IMR-90 (cell line): Measurements from ENCODE around the gene CCDC88C. TPM values are rescaled to one million over a fixed set of nuclear protein-coding genes. Genes with fewer than 3 reads are reported as not detected.

Source experiments
- ATAC-seq: fragments of 200-7000 bp; cut with Tn5 transposase; 2 replicates; pipeline ENCODE4 v1.9.1; 2020; ENCODE audit warnings: low read depth, mild to moderate bottlenecking, moderate library complexity
- BruUV-seq: library from RNA; stranded (reverse); fragments of 400-500 nt; replicated peaks from 2 replicates; lab custom pipeline; 2021; lab: Mats Ljungman, UMichigan
- CTCF ChIA-PET: fragments of 300-600 bp; formaldehyde crosslinking; extraction: SDS; loops from one replicate; lab custom pipeline; 2021; ENCODE audit warnings: antibody characterized with exemption; lab: Yijun Ruan, JAX
- POLR2A ChIA-PET: fragments of 300-600 bp; sonication (Branson Sonifier 250); formaldehyde crosslinking; loops from one replicate; lab custom pipeline; 2022; ENCODE audit warnings: antibody characterized with exemption; ENCODE audit not compliant: unreplicated experiment; lab: Charles Lee
- DNase-seq: peaks from one replicate; pipeline ENCODE4 v3.0.0; 2013
- H2AFZ ChIP-seq: replicated peaks from 2 replicates; pipeline ENCODE3; 2013; ENCODE audit warnings: low read length, mild to moderate bottlenecking; ENCODE audit not compliant: poor library complexity
- H2AK5ac ChIP-seq: 2 replicates; pipeline ENCODE4 v1.6.1; 2013; ENCODE audit warnings: low read depth, low read length, inconsistent platforms
- H2AK9ac ChIP-seq: replicated peaks from 2 replicates; pipeline ENCODE3; 2013; ENCODE audit warnings: mild to moderate bottlenecking, low read depth, low read length, moderate library complexity; ENCODE audit not compliant: poor library complexity
- H2BK120ac ChIP-seq: 2 replicates; pipeline ENCODE4 v1.6.1; 2013; ENCODE audit warnings: low read depth, low read length, inconsistent platforms
- H2BK15ac ChIP-seq: 3 replicates; pipeline ENCODE4 v1.6.1; 2013; ENCODE audit warnings: low read depth, low read length, inconsistent platforms
- H2BK20ac ChIP-seq: 2 replicates; pipeline ENCODE4 v1.6.1; 2013; ENCODE audit warnings: low read depth, mild to moderate bottlenecking, inconsistent platforms, low read length, moderate library complexity
- H2BK5ac ChIP-seq: 2 replicates; pipeline ENCODE4 v1.6.1; 2013; ENCODE audit warnings: mild to moderate bottlenecking, low read depth, low read length, inconsistent platforms; ENCODE audit not compliant: poor library complexity, severe bottlenecking
- H3K14ac ChIP-seq: replicated peaks from 2 replicates; pipeline ENCODE4 v1.6.1; 2013; ENCODE audit warnings: low read depth, low read length, inconsistent platforms
- H3K18ac ChIP-seq: 2 replicates; pipeline ENCODE4 v1.6.1; 2013; ENCODE audit warnings: low read depth, low read length, control low read depth
- H3K23ac ChIP-seq: 2 replicates; pipeline ENCODE4 v1.6.1; 2013; ENCODE audit warnings: low read depth, low read length, inconsistent platforms
- H3K27ac ChIP-seq: 2 replicates; pipeline ENCODE4 v1.5.1; 2013; ENCODE audit warnings: mild to moderate bottlenecking, control low read depth, low read length; ENCODE audit not compliant: insufficient read depth
- H3K27me3 ChIP-seq: 2 replicates; pipeline ENCODE4 v1.6.1; 2013; ENCODE audit warnings: low read length; ENCODE audit not compliant: control insufficient read depth, insufficient read depth
- H3K36me3 ChIP-seq: 2 replicates; pipeline ENCODE4 v1.6.1; 2013; ENCODE audit warnings: low read length, mixed read lengths; ENCODE audit not compliant: control insufficient read depth, insufficient read depth
- H3K4ac ChIP-seq: 2 replicates; pipeline ENCODE4 v1.6.1; 2013; ENCODE audit warnings: low read depth, low read length, inconsistent platforms
- H3K4me1 ChIP-seq: 2 replicates; pipeline ENCODE4 v1.6.1; 2013; ENCODE audit warnings: low read length, mixed read lengths; ENCODE audit not compliant: control insufficient read depth, insufficient read depth
- H3K4me2 ChIP-seq: 2 replicates; pipeline ENCODE4 v1.6.1; 2013; ENCODE audit warnings: low read depth, mild to moderate bottlenecking, control low read depth, low read length, moderate library complexity
- H3K4me3 ChIP-seq: 2 replicates; pipeline ENCODE4 v1.5.1; 2013; ENCODE audit warnings: low read depth, mild to moderate bottlenecking, control low read depth, low read length, moderate library complexity; ENCODE audit not compliant: insufficient read depth
- H3K56ac ChIP-seq: 2 replicates; pipeline ENCODE4 v1.6.1; 2013; ENCODE audit warnings: low read length, inconsistent platforms; ENCODE audit not compliant: insufficient read depth; ENCODE audit errors: extremely low read depth
- H3K79me1 ChIP-seq, 2 experiments: 2 replicates each; pipeline ENCODE4 v1.6.1; 2013; ENCODE audit warnings: low read length in 2 of 2, inconsistent platforms in 1 of 2, low read depth in 1 of 2
- H3K9ac ChIP-seq: 2 replicates; pipeline ENCODE4 v1.6.1; 2013; ENCODE audit warnings: low read depth, low read length, control low read depth
- H3K9me1 ChIP-seq: 2 replicates; pipeline ENCODE4 v1.6.1; 2013; ENCODE audit warnings: low read length, inconsistent platforms; ENCODE audit not compliant: insufficient read depth
- H3K9me3 ChIP-seq: 2 replicates; pipeline ENCODE4 v1.6.1; 2013; ENCODE audit warnings: low read length; ENCODE audit not compliant: control insufficient read depth, insufficient read depth
- H4K20me1 ChIP-seq: 2 replicates; pipeline ENCODE4 v1.6.1; 2013; ENCODE audit warnings: low read length, inconsistent platforms; ENCODE audit not compliant: insufficient read depth
- H4K5ac ChIP-seq: 2 replicates; pipeline ENCODE4 v1.6.1; 2013; ENCODE audit warnings: mild to moderate bottlenecking, low read depth, low read length, control low read depth
- H4K8ac ChIP-seq, 2 experiments: 2 replicates each; pipeline ENCODE4 v1.6.1; 2013; ENCODE audit warnings: low read depth in 2 of 2, low read length in 2 of 2, control low read depth in 1 of 2, inconsistent platforms in 1 of 2
- H4K91ac ChIP-seq: 2 replicates; pipeline ENCODE4 v1.6.1; 2013; ENCODE audit warnings: low read depth, low read length, inconsistent platforms; ENCODE audit not compliant: insufficient read depth
- BHLHE40 ChIP-seq: fragments of 150-350 bp; IDR thresholded peaks from 2 replicates; pipeline ENCODE4 v1.6.1; 2016; ENCODE audit warnings: mild to moderate bottlenecking, low read depth, low read length
- CEBPB ChIP-seq: IDR thresholded peaks from 2 replicates; pipeline ENCODE4 v1.6.1; 2012; ENCODE audit warnings: low read depth, low read length, improper control_type of control experiment
- CHD1 ChIP-seq: IDR thresholded peaks from 2 replicates; pipeline ENCODE4 v1.6.1; 2012; ENCODE audit warnings: low read depth, low read length, improper control_type of control experiment
- FOS ChIP-seq: fragments of 150-350 bp; IDR thresholded peaks from 2 replicates; pipeline ENCODE4 v1.6.1; 2016; ENCODE audit warnings: low read depth, low read length
- MAFK ChIP-seq: IDR thresholded peaks from 2 replicates; pipeline ENCODE4 v1.6.1; 2012; ENCODE audit warnings: low read depth, low read length, improper control_type of control experiment
- MAZ ChIP-seq: IDR thresholded peaks from 2 replicates; pipeline ENCODE4 v1.6.1; 2012; ENCODE audit warnings: low read depth, mild to moderate bottlenecking, low read length, improper control_type of control experiment, moderate library complexity, borderline replicate concordance
- MXI1 ChIP-seq: IDR thresholded peaks from 2 replicates; pipeline ENCODE4 v1.6.1; 2012; ENCODE audit warnings: low read depth, mild to moderate bottlenecking, low read length, moderate library complexity, borderline replicate concordance
- NFE2L2 ChIP-seq: fragments of 150-350 bp; IDR thresholded peaks from 2 replicates; pipeline ENCODE4 v1.6.1; 2016; ENCODE audit warnings: low read depth, mild to moderate bottlenecking, low read length
- POLR2A ChIP-seq: IDR thresholded peaks from 2 replicates; pipeline ENCODE4 v1.6.1; 2012; ENCODE audit warnings: mild to moderate bottlenecking, low read depth, low read length
- RAD21 ChIP-seq: IDR thresholded peaks from 2 replicates; pipeline ENCODE4 v1.6.1; 2012; ENCODE audit warnings: low read length, improper control_type of control experiment
- RCOR1 ChIP-seq: IDR thresholded peaks from 2 replicates; pipeline ENCODE4 v1.6.1; 2012; ENCODE audit warnings: mild to moderate bottlenecking, low read length, improper control_type of control experiment; ENCODE audit not compliant: insufficient replicate concordance
- RFX5 ChIP-seq: IDR thresholded peaks from 2 replicates; pipeline ENCODE4 v1.8.0; 2012; ENCODE audit warnings: low read depth, mild to moderate bottlenecking, low read length, moderate library complexity
- SMC3 ChIP-seq: fragments of 150-350 bp; IDR thresholded peaks from 2 replicates; pipeline ENCODE4 v1.6.1; 2016; ENCODE audit warnings: low read depth, mild to moderate bottlenecking, antibody characterized with exemption, low read length, moderate library complexity
- WGBS, 2 experiments: methylation state at CpG; one replicate each; pipeline versions ENCODE4 v1.1.5 to v1.1.7; 2013; ENCODE audit warnings: missing lambda C conversion rate in 2 of 2; ENCODE audit not compliant: insufficient read length in 1 of 2; ENCODE audit errors: extremely low coverage in 2 of 2; 5-methylcytosine and 5-hydroxymethylcytosine counted together
- dilution Hi-C: fragments of 300-500 bp; cut with HindIII; formaldehyde crosslinking; loops from one replicate; pipeline ENCODE4 v1.14.3; 2018; ENCODE audit warnings: low sequenced_read_pairs; ENCODE audit not compliant: unreplicated experiment
- in situ Hi-C: fragments of 300-500 bp; cut with MboI; formaldehyde crosslinking; loops from 3 replicates; pipeline ENCODE4 v1.14.3; 2019; ENCODE audit warnings: low sequenced_read_pairs, inconsistent platforms, mixed read lengths
- intact Hi-C: fragments of 100-400 bp; cut with micrococcal nuclease; formaldehyde crosslinking; loops from 2 replicates; pipeline ENCODE4 v1.10.0; 2022
- polyA plus RNA-seq, 3 experiments: library from polyadenylated mRNA; depleted of rRNA; stranded (reverse); fragments of >200 nt; gene quantifications; 2 replicates each; pipeline ENCODE4 v1.2.3, GENCODE V29; 2012; ENCODE audit warnings: low replicate concordance in 1 of 3
- total RNA-seq: library from RNA; depleted of rRNA; stranded (reverse); fragments of >200 nt; gene quantifications from 2 replicates; pipeline ENCODE4 v1.2.3, GENCODE V29; 2012
- TF ChIP-seq, protein P1 (sequence below): conservative IDR thresholded peaks from 2 replicates; pipeline ENCODE4 v1.5.1; 2012; ENCODE audit warnings: mild to moderate bottlenecking, low read depth, low read length, improper control_type of control experiment
- TF ChIP-seq, protein P2 (sequence below): fragments of 150-350 bp; IDR thresholded peaks from 2 replicates; pipeline ENCODE4 v1.6.1; 2017; ENCODE audit warnings: mild to moderate bottlenecking, antibody characterized with exemption, low read length, low read depth
- TF ChIP-seq, protein P3 (sequence below): fragments of 150-350 bp; IDR thresholded peaks from 2 replicates; pipeline ENCODE4 v1.6.1; 2016; ENCODE audit warnings: low read depth, mild to moderate bottlenecking, low read length, moderate library complexity, borderline replicate concordance

The CCDC88C gene
- total and polyA plus RNA-seq, 2 of the 4 experiments (the other 2 are of a cell fraction): 0.17 to 0.18 TPM

- Histone ChIP-seq H2BK20ac (no peak overlapping the region), H3K27me3 (peaks cover 5% of the 10 kb centered on the region), H3K4ac (no peak overlapping the region), H3K9me3 (no peaks in the 10 kb centered on the region), H4K20me1 (no peaks in the 10 kb centered on the region), H3K18ac (no peak overlapping the region), H4K5ac (no peak overlapping the region), H2BK5ac (no peak overlapping the region), H3K79me1 (no peaks in the 10 kb centered on the region), H3K27ac (no peak overlapping the region), H2AK9ac (no peak overlapping the region), H3K14ac (no peak overlapping the region), H2AFZ (no peak overlapping the region), H2BK15ac (no peak overlapping the region), H3K4me2 (no peak overlapping the region), H3K9ac (no peak overlapping the region), H3K36me3 (no peaks in the 10 kb centered on the region), H3K4me3 (no peak overlapping the region), H3K56ac (no peak overlapping the region), H4K8ac (no peak overlapping the region), H3K4me1 (no peaks in the 10 kb centered on the region), H2AK5ac (no peak overlapping the region), H3K9me1 (no peaks in the 10 kb centered on the region), H3K23ac (no peak overlapping the region), H4K91ac (no peak overlapping the region), H2BK120ac (no peak overlapping the region)
- in situ Hi-C loops (no loop called here), dilution Hi-C loops (no loop called here), intact Hi-C loops (no loop called here)
- TF ChIP-seq MAZ: no peak
- no peak for TF ChIP-seq CEBPB
- TF ChIP-seq RCOR1: no peak
- TF ChIP-seq RAD21: no peak
- no peak for TF ChIP-seq BHLHE40
- TF ChIP-seq CHD1: no peak
- TF ChIP-seq, protein P1, sequence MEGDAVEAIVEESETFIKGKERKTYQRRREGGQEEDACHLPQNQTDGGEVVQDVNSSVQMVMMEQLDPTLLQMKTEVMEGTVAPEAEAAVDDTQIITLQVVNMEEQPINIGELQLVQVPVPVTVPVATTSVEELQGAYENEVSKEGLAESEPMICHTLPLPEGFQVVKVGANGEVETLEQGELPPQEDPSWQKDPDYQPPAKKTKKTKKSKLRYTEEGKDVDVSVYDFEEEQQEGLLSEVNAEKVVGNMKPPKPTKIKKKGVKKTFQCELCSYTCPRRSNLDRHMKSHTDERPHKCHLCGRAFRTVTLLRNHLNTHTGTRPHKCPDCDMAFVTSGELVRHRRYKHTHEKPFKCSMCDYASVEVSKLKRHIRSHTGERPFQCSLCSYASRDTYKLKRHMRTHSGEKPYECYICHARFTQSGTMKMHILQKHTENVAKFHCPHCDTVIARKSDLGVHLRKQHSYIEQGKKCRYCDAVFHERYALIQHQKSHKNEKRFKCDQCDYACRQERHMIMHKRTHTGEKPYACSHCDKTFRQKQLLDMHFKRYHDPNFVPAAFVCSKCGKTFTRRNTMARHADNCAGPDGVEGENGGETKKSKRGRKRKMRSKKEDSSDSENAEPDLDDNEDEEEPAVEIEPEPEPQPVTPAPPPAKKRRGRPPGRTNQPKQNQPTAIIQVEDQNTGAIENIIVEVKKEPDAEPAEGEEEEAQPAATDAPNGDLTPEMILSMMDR: no peak
- TF ChIP-seq RFX5: no peak
- TF ChIP-seq SMC3: no peak
- TF ChIP-seq, protein P2, sequence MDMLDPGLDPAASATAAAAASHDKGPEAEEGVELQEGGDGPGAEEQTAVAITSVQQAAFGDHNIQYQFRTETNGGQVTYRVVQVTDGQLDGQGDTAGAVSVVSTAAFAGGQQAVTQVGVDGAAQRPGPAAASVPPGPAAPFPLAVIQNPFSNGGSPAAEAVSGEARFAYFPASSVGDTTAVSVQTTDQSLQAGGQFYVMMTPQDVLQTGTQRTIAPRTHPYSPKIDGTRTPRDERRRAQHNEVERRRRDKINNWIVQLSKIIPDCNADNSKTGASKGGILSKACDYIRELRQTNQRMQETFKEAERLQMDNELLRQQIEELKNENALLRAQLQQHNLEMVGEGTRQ: no peak
- TF ChIP-seq, protein P3, sequence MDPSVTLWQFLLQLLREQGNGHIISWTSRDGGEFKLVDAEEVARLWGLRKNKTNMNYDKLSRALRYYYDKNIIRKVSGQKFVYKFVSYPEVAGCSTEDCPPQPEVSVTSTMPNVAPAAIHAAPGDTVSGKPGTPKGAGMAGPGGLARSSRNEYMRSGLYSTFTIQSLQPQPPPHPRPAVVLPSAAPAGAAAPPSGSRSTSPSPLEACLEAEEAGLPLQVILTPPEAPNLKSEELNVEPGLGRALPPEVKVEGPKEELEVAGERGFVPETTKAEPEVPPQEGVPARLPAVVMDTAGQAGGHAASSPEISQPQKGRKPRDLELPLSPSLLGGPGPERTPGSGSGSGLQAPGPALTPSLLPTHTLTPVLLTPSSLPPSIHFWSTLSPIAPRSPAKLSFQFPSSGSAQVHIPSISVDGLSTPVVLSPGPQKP: no peak
- no peak for TF ChIP-seq MXI1
- no peak for TF ChIP-seq FOS
- no peak for TF ChIP-seq NFE2L2
- TF ChIP-seq POLR2A: no peak
- no peak for TF ChIP-seq MAFK
- DNase-seq: no peak
- WGBS, 2 experiments: 83% methylated on average over 4 of the region's 16 CpGs; no CpG with 5 or more reads in 1 of the 2 experiments
- ATAC-seq: no peak
- POLR2A ChIA-PET: no interaction called here
- CTCF ChIA-PET: no interaction called here
- BruUV-seq: no TSS peak
These were observed 106.9 kb downstream of the CCDC88C start for GRCh38 chr14:91310606-91311283.
